ENCODE measurements around the gene LGALS7B.

DNA sequence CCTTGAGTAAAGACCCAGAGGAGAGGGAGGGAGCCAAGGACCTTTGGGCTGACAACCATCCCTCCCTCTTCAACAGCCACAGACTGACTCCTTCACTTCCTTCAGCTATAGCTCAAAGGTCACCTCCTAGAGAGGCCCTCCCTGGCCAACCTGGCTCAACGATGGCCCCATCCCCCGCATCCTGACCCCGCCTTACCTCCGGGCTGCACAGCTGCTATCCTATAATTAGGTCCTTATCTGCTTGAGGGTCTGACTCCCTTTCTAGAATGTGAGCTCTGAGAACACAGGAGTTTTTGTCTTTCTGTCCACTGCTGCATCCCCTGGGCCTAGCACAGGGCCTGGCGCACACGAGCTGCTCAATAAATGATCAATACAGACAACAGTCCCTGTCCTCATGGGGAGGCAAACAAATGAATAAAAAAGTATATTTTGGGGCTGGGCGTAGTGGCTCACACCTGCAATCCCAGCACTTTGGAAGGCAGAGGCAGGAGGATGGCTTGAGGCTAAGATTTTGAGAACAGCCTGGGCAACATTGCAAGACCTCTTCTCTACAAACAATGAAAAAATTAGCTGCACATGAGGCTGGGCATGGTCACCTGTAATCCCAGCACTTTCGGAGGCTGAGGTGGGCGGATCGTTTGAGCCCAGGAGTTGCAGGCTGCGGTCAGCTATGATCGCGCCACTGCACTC is 30.4 kb downstream of the LGALS7B start:
- TF ChIP-seq, protein P1, sequence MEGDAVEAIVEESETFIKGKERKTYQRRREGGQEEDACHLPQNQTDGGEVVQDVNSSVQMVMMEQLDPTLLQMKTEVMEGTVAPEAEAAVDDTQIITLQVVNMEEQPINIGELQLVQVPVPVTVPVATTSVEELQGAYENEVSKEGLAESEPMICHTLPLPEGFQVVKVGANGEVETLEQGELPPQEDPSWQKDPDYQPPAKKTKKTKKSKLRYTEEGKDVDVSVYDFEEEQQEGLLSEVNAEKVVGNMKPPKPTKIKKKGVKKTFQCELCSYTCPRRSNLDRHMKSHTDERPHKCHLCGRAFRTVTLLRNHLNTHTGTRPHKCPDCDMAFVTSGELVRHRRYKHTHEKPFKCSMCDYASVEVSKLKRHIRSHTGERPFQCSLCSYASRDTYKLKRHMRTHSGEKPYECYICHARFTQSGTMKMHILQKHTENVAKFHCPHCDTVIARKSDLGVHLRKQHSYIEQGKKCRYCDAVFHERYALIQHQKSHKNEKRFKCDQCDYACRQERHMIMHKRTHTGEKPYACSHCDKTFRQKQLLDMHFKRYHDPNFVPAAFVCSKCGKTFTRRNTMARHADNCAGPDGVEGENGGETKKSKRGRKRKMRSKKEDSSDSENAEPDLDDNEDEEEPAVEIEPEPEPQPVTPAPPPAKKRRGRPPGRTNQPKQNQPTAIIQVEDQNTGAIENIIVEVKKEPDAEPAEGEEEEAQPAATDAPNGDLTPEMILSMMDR (conservative IDR thresholded peaks at IDR 0.05 in 1 of 2, IDR thresholded peaks at IDR 0.05 in 1 of 2; ENCODE audit: extremely low read depth in 1 of 2, insufficient read depth in 1 of 2, low read depth in 1 of 2, low read length in 2 of 2) = no peak
- no peak for TF ChIP-seq EZH2 (IDR thresholded peaks at IDR 0.05; ENCODE audit: borderline replicate concordance, low read length)

Data from mammary epithelial cell (primary cell).